Activated CD4-positive, alpha-beta T cell treated with anti-CD3 and anti-CD28 coated beads for 1 hour (primary cell): ENCODE data around the gene TSPAN15.

Experiments used
- DNase-seq: peaks from one replicate; pipeline ENCODE4 v3.0.0-alpha.2; 2020

The TSPAN15 gene

DNA sequence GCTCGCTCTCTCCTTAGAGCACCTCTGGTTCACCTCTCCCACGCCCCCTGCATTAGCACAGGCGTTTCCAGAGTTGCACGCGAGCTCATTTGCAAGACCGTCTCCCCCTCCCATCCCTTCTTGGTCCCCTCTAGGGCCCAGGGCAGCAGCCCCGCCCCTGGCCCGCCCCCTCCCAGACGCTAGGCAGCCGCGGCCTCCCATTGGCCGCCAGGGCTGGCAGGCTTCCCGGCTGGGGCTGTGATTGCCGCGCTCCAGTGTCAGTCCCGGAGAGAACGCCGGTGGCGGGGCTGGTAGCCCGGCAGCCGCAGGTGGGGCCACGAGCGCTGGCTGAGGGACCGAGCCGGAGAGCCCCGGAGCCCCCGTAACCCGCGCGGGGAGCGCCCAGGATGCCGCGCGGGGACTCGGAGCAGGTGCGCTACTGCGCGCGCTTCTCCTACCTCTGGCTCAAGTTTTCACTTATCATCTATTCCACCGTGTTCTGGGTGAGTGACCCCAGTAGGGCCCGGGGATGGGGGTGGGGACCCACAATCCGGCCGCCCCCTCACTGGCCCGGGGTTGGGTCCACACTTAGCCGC lies at the start of gene TSPAN15:
TSS of gene TSPAN15 (plus strand) at position 257 of the 575 bp plus-strand sequence. CDS start at position 387, 130 bp downstream.
- peak; percentile 67 for DNase-seq

- DNase-seq: no peak
Measured at GRCh38 chr10:69402386-69402785, 48.9 kb upstream of the TSPAN15 start.

DNA sequence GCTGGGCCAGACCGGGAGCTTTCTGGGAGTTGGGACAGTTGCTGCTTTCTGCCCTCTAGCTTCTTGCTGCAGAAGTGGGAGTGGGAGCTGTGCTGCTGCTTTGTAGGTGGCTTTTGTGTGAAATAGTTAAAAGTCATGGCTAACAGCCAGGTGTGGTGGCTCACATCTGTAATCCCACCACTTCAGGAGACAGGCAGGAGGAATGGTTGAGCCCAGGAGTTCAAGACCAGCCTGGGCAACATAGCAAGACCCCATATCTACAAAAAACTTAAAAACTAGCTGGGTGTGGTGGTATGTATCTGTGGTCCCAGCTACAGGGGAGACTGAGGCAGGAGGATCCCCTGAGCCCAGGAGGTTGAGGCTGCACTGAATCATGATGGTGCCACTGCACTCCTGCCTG lies 48.2 kb upstream of the TSPAN15 start:
- no peak for DNase-seq

GRCh38 chr10:69403519-69403918 lies 47.7 kb upstream of the TSPAN15 start:
- DNase-seq: no peak

DNA sequence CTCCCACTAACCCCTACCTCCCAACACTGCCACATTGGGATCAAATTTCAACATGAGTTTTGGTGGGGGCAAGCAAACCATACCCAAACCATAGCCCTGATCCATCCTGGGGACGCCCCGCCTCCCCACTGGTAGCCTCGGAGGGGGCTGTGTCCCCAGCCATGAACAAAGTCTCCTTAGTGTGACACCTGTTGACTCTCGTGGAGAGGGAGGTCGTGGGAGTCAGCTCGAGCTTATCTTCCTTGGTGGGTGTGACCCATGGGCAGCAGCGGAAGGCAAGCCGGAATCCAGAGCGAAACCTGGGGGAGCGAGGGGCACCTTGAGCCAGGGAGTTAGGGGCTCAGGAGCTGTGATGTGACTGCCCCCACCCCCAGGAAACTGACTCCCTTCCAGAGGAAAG lies 46.5 kb upstream of the TSPAN15 start:
- no peak for DNase-seq

DNA sequence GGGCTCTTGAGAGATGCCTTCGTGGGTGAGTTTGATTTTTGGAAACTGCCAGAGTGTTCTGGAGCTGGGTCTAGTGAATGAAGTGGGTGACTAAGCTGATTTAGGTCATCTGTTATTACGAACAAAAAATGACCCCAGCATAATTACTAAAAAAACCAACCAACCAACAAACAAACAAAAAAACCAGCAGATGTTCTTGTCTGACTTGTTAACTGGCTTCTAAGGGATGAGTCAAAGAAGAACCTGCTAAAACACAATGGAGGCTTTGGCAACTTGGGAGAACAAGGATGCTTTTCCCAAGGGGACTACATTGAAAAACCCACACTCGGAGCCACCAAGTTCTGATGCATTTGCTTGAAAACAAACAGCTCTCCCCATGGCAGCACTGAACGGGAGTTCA lies 46.0 kb upstream of the TSPAN15 start:
- DNase-seq: no peak

DNA sequence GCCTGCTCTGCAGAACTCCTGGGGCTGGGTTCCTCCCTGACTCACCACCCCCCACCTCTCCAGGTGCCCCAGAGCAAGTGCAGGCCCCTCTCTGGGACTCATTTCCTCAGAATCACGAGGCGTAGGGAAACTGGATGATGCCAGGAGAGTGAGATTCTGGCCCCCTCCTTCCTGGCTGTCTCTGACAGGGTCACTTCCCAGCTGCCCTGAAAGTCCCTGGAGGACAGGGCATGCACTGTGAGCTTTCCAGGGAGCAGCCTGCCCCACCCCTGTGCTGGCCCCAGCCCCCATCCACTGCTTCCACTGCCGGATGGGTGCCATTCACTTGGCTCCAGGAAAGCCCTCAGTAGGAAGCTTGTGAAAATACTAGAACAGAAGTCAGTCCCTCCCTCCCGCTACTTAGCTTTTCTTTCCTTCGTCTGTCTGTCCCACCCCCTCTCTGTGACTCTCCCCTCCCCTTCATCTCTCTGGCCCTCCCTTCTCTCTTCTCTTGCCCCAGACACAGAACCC lies 44.9 kb upstream of the TSPAN15 start:
- DNase-seq: no peak

GRCh38 chr10:69406816-69407580 lies 44.3 kb upstream of the TSPAN15 start:
- no peak for DNase-seq

DNA sequence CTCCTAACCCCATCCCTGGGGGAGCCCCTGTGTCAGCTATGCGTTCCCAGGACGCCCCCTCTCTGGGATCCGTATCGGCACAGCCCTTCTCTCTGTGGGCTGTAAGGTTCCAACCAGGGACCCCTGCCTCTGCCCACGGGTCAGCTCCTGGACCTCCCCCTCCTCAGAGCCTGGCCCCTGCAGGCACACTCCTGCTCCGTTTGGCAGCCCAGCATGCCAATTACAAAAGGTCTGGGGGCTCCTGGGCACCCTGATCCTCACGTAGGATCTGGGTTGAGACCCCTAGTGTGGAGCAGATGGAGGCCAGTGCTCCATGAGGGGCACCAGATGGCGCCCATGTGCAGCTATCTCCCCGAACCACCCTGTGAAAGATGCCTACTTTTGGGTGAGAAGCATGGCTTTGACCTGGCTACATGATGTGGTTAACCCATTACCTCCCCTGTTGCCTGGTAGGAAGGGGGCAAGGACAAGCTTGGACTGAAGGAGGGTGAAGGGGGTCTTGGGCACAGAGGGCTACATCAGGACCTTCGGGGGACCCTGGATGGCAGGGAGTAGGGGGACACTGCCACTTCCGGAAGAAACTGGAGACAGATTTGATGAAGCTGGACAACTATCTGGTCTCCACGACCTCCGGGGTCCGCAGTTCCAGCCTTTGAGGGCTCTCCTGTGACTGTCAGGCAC lies 43.5 kb upstream of the TSPAN15 start:
- DNase-seq: no peak

- peak; percentile 82 for DNase-seq
Measured at GRCh38 chr10:69408318-69409175, 42.7 kb upstream of the TSPAN15 start.

GRCh38 chr10:69409176-69409495 lies 42.1 kb upstream of the TSPAN15 start:
- DNase-seq: no peak

DNA sequence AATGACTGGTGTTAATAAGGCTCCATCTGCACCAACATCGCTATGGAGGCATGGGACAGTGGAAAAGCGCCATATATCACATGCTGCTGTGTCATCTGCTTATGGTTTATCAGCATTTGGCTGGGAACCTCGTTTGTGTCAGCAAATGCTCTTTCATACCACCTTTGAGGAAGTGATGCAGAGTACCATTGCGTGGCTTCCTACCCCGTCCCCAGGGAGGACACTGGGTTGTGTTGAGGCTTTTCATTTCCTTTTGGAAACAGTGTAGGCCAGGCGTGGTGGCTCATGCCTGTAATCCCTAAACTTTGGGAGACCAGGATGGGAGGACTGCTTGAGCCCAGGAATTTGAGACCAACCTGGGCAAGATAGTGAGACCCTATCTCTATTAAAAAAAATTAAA lies 41.3 kb upstream of the TSPAN15 start:
- no peak for DNase-seq

- DNase-seq: no peak
Measured at GRCh38 chr10:69410487-69410886, 40.8 kb upstream of the TSPAN15 start.

GRCh38 chr10:69411476-69411875 lies 39.8 kb upstream of the TSPAN15 start:
- DNase-seq: no peak

GRCh38 chr10:69412232-69412790 lies 39.0 kb upstream of the TSPAN15 start:
- no peak for DNase-seq

DNA sequence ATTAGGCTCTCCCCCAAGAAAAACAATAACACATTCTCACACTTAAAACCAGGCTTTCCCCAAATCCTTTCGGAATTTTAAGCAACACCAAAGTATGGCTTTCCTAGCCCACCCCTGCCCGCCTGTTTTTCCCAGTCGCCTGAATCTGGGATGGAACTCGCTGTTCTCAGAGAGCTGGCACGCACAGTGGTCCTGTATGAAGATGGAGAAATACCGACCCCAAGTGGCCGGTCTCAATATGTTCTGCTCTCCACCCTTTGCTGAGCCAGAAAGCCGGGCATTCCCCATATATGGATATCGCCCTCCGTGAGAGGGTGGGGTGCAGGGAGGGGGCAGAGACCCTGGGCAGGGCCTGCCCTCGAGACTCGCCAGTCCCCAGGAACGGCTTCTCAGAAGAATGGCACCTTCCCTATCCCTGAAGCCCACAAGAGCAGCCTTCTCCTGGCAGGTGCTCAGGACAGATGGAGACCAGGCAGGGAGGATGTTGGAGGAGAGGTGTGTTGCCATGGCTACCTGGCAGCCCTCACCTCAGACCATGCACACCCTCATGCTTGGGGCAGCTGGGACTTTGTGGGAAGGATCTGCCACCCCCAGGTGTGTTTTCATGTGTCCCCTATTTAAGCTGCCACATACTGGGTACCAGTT lies 37.9 kb upstream of the TSPAN15 start:
- no peak for DNase-seq

GRCh38 chr10:69414036-69415018 lies 36.9 kb upstream of the TSPAN15 start:
- no peak for DNase-seq

DNA sequence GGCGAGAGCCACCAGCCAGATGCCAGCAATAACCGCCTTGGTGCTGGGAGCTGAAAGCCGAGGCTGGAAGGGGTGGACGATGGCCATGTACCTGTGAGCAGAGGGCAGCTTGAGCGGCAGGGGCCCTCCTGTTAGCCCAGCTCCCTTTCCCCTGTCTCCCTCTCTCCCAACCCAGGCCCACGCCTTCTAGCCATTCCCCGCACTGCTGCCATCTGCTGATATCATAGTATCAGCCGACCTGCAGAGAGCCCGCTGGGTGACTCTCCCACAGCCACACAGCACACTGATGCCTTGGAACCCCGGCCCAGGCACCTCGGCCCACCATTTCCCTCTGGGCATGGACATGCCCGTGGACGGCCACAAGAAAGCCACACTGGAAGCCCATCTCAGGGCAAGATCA lies 36.2 kb upstream of the TSPAN15 start:
- DNase-seq: no peak

- DNase-seq: no peak
Measured at GRCh38 chr10:69415951-69416350, 35.3 kb upstream of the TSPAN15 start.

GRCh38 chr10:69416695-69417094 lies 34.6 kb upstream of the TSPAN15 start, which contains the start of gene TACR2:
TACR2 (minus strand) TSS chr10:69416918; CDS start chr10:69416323, 595 bp downstream.
- no peak for DNase-seq

DNA sequence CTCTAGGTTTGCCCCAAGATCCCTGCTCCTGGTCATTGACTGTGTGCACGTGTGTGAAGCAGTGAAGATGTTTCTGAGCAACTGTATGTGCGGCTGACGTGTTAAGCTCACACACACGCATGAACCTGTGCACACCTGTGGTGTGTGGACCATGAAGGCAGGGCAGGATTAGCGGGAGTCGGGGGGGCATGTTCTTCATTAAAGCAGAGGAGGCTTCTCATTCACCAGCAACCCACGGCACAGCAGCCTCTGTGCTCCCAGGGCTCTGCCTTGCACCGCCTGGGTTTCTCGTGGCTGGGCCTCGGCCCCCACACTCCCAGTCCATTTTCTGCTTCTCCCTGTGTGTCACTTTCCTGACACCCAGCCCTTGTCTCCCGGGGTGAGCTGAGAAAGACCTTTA lies 33.7 kb upstream of the TSPAN15 start:
- DNase-seq: no peak
